Hematopoietic multipotent progenitor cell treated with erythropoietin and hydrocortisone succinate and interleukin-3 and kit ligand, for 4 days (in vitro differentiated cells): ENCODE data around the gene AMY2B.
"Not testable (repeated sequence)": the region's sequence is repeated elsewhere in the genome, so short reads cannot be mapped to it uniquely, and the experiment has no call there.

Experiments
- DNase-seq: peaks from one replicate; pipeline ENCODE4 v3.0.0-alpha.2; 2015

AMY2B gene

DNA sequence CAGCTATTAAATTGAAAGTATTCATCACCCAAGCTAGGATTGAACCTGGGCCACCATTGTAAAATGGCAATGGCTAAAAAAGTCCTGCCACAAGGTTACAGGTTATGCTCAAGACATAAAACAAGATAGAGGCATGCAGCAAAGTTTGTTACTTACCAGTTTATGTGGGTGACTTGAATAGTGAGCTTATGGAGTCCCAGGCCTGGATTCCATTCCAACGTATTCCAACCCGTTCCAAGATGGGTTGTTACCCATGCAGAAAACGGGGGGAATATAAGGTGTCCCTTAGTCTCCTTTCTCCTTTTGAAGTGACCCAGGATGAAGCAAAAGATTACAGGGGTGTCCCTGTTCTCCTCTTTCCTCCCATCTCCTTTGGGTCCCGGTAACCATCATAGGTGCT is 56.0 kb downstream of the AMY2B start:
- not testable (repeated sequence) for DNase-seq
